HG03060 (cell line): ENCODE measurements around the gene IPCEF1.

Experiments used
- ATAC-seq: cut with Tn5 transposase; IDR thresholded peaks from one replicate; pipeline ENCODE4 v1.9.1; 2021; ENCODE audit warnings: low read depth, moderate number of reproducible peaks; ENCODE audit not compliant: unreplicated experiment

IPCEF1 gene

GRCh38 chr6:154356690-154357089 is at the start of gene IPCEF1:
Gene IPCEF1, minus strand, starts transcription at chr6:154356803. Its CDS starts 90,856 bp downstream, at chr6:154265947.
- no peak for ATAC-seq

GRCh38 chr6:154406301-154406700 is 49.7 kb upstream of the IPCEF1 start:
- ATAC-seq, result no peak

GRCh38 chr6:154404791-154405400 is 48.3 kb upstream of the IPCEF1 start:
- ATAC-seq, result no peak

- ATAC-seq, result no peak
Measured at GRCh38 chr6:154403788-154404187, 47.2 kb upstream of the IPCEF1 start.

- ATAC-seq, result no peak
Measured at GRCh38 chr6:154402081-154402780, 45.6 kb upstream of the IPCEF1 start.

- no peak for ATAC-seq
Measured at GRCh38 chr6:154399097-154399496, 42.5 kb upstream of the IPCEF1 start.

- no peak for ATAC-seq
Measured at GRCh38 chr6:154397491-154398195, 41.0 kb upstream of the IPCEF1 start.

GRCh38 chr6:154395878-154396277 is 39.3 kb upstream of the IPCEF1 start:
- ATAC-seq, result no peak

- ATAC-seq, result no peak
Measured at GRCh38 chr6:154395316-154395715, 38.7 kb upstream of the IPCEF1 start.

GRCh38 chr6:154394571-154394970 is 38.0 kb upstream of the IPCEF1 start:
- no peak for ATAC-seq

- no peak for ATAC-seq
Measured at GRCh38 chr6:154390034-154390433, 33.4 kb upstream of the IPCEF1 start.

GRCh38 chr6:154388803-154389202 is 32.2 kb upstream of the IPCEF1 start:
- ATAC-seq, result no peak

- ATAC-seq, result no peak
Measured at GRCh38 chr6:154386848-154387717, 30.5 kb upstream of the IPCEF1 start.

GRCh38 chr6:154384191-154384590 is 27.6 kb upstream of the IPCEF1 start:
- ATAC-seq, result no peak

- no peak for ATAC-seq
Measured at GRCh38 chr6:154383273-154383672, 26.7 kb upstream of the IPCEF1 start.

- no peak for ATAC-seq
Measured at GRCh38 chr6:154382740-154383139, 26.1 kb upstream of the IPCEF1 start.

GRCh38 chr6:154381548-154381947 is 24.9 kb upstream of the IPCEF1 start:
- no peak for ATAC-seq

- ATAC-seq, result no peak
Measured at GRCh38 chr6:154380741-154381140, 24.1 kb upstream of the IPCEF1 start.

- no peak for ATAC-seq
Measured at GRCh38 chr6:154379585-154379984, 23.0 kb upstream of the IPCEF1 start.

- ATAC-seq, result no peak
Measured at GRCh38 chr6:154378518-154378917, 21.9 kb upstream of the IPCEF1 start.

- ATAC-seq, result no peak
Measured at GRCh38 chr6:154377726-154378125, 21.1 kb upstream of the IPCEF1 start.
